Endothelial cell (in vitro differentiated cells): ENCODE data around the gene PRR11. TPM values are rescaled to one million over a fixed set of nuclear protein-coding genes. Genes with fewer than 3 reads are reported as not detected.
"Not testable (repeated sequence)": the region's sequence is repeated elsewhere in the genome, so short reads cannot be mapped to it uniquely, and the experiment has no call there.

Source experiments
- DNase-seq: peaks from one replicate; pipeline ENCODE4 v3.0.0; 2021; ENCODE audit warnings: low spot score
- H3K27ac Mint-ChIP-seq: one replicate; pipeline ENCODE4 v1.8.0; 2021; ENCODE audit warnings: mixed read lengths, inconsistent platforms; ENCODE audit not compliant: unreplicated experiment
- H3K27me3 Mint-ChIP-seq: one replicate; pipeline ENCODE4 v1.8.0; 2021; ENCODE audit warnings: mild to moderate bottlenecking, moderate library complexity, mixed read lengths, inconsistent platforms; ENCODE audit not compliant: unreplicated experiment
- H3K36me3 Mint-ChIP-seq: one replicate; pipeline ENCODE4 v1.8.0; 2021; ENCODE audit warnings: mild to moderate bottlenecking, low read depth, mixed read lengths, inconsistent platforms; ENCODE audit not compliant: unreplicated experiment
- H3K4me1 Mint-ChIP-seq: one replicate; pipeline ENCODE4 v1.8.0; 2021; ENCODE audit warnings: mild to moderate bottlenecking, mixed read lengths, inconsistent platforms; ENCODE audit not compliant: unreplicated experiment
- H3K4me3 Mint-ChIP-seq: one replicate; pipeline ENCODE4 v1.8.0; 2021; ENCODE audit warnings: mild to moderate bottlenecking, mixed read lengths, inconsistent platforms; ENCODE audit not compliant: unreplicated experiment
- H3K9me3 Mint-ChIP-seq: one replicate; pipeline ENCODE4 v1.8.0; 2021; ENCODE audit warnings: mixed read lengths, inconsistent platforms; ENCODE audit not compliant: unreplicated experiment
- total RNA-seq: library from RNA; stranded (reverse); fragmentation: NEBNext Ultra II Directional; extraction: Animal tissue kit (Norgen Biotek cat#: 25700); gene quantifications from one replicate; pipeline ENCODE4 v1.2.1, GENCODE V29; 2021; ENCODE audit not compliant: unreplicated experiment
- TF ChIP-seq, protein P1 (sequence below): fragments of 200-600 bp; sonication (generic); IDR thresholded peaks from one replicate; pipeline ENCODE4 v1.5.0; 2021; ENCODE audit warnings: antibody characterized with exemption; ENCODE audit not compliant: unreplicated experiment

Gene PRR11
- total RNA-seq, 1 donor from 2014 or later, result 16.0 TPM

DNA sequence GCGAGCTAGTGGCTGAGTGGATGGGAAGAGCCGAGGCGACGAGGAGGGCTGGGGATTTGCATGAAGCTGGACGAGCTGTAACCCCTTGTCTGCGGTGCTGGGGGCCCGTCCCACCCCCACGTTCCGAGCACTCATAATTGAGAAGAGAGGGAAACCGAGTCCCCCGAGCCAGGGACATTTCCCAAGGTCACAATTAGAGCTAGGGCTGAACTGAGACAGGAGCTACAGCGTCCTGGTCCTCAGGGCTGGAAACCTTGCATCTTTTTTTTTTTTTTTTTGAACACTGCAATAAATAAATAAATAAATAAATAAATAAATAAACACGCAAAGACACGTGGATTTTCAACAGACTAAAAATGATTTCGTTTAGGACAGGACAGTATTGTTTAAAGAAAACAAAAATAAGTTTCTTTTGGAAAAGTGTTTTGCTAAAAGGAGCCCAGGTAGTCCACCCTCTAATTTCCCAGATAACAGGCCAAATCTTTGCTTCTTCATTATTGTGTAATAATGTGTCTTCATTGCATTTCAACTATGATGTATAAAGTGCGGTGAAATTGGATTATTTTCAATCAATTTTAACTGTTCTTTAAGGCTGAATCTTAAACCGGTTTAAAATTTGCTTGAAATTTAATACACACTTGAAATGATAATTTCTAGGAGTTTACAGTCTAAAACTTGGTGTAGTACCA, 65.8 kb downstream of the PRR11 start:
- peak overlapping the region; percentile 99 for H3K4me3 Mint-ChIP-seq
- H3K9me3 Mint-ChIP-seq, result no peaks in the 10 kb centered on the region
- no peak overlapping the region for H3K27ac Mint-ChIP-seq
- H3K36me3 Mint-ChIP-seq, result no peaks in the 10 kb centered on the region
- peaks cover 10% of the 10 kb centered on the region for H3K4me1 Mint-ChIP-seq
- DNase-seq, result no peak
- no peaks in the 10 kb centered on the region for H3K27me3 Mint-ChIP-seq
- TF ChIP-seq, protein P1, sequence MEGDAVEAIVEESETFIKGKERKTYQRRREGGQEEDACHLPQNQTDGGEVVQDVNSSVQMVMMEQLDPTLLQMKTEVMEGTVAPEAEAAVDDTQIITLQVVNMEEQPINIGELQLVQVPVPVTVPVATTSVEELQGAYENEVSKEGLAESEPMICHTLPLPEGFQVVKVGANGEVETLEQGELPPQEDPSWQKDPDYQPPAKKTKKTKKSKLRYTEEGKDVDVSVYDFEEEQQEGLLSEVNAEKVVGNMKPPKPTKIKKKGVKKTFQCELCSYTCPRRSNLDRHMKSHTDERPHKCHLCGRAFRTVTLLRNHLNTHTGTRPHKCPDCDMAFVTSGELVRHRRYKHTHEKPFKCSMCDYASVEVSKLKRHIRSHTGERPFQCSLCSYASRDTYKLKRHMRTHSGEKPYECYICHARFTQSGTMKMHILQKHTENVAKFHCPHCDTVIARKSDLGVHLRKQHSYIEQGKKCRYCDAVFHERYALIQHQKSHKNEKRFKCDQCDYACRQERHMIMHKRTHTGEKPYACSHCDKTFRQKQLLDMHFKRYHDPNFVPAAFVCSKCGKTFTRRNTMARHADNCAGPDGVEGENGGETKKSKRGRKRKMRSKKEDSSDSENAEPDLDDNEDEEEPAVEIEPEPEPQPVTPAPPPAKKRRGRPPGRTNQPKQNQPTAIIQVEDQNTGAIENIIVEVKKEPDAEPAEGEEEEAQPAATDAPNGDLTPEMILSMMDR, result no peak

DNA sequence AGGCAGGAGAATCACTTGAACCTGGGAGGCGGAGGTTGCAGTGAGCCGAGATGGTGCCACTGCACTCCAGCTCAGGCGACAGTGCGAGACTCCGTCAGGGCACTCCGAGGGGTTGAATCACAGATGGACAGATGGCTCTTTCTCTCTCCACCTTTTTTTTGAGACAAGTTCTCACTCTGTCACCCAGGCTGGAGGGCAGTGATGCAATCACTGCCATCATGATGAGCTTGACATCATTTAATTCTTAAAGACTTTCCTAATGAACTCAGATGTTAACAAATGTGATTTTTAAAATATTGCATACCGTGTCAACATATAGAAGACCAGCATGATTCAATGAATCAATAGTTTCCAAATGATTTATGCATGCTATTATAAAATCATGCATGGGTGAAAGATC, 68.3 kb downstream of the PRR11 start:
- peaks cover 10% of the 10 kb centered on the region for H3K4me1 Mint-ChIP-seq
- no peaks in the 10 kb centered on the region for H3K9me3 Mint-ChIP-seq
- H3K27ac Mint-ChIP-seq, result no peak overlapping the region
- DNase-seq, result no peak
- no peaks in the 10 kb centered on the region for H3K36me3 Mint-ChIP-seq
- no peak overlapping the region for H3K4me3 Mint-ChIP-seq
- TF ChIP-seq, protein P1, result no peak
- H3K27me3 Mint-ChIP-seq, result no peaks in the 10 kb centered on the region

DNA sequence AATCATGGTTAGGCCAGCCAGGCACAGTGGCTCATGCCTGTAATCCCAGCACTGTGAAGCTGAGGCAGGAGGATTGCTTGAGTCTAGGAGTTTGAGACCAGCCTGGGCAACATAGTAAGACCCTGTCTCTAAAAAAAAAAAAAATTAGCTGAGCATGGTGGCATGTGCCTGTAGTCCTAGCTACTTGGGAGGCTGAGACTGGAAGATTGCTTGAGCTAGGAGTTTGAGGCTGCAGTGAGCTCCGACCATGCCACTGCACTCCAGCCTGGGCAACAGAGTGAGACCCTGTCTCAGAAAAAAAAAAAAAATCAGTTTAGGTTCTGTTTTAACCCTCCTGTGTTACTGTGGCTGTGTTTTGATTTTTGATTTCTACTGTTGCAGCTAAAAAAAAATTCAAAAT, 73.0 kb downstream of the PRR11 start:
- not testable (repeated sequence) for H3K27me3 Mint-ChIP-seq

DNA sequence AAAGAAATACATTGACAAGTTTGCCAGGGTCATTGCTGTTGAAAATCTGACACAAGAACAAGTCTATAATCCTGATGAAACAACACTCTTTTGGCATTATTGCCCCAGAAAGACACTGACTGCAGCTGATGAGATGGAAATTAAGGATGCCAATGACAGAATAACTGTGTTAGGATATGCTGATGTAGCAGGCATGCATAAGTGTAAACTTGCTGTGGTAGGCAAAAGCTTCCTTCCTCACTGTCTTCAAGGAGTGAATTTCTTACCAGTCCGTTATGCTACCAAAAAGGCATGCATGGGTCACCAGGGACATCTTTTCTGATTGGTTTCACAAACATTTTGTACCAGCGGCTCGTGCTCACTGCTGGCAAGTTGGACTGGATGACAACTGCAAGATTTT, 75.2 kb downstream of the PRR11 start:
- Mint-ChIP-seq H3K27me3 (no peaks in the 10 kb centered on the region), H3K36me3 (no peaks in the 10 kb centered on the region), H3K27ac (no peak overlapping the region), H3K9me3 (no peaks in the 10 kb centered on the region), H3K4me3 (no peak overlapping the region), H3K4me1 (no peaks in the 10 kb centered on the region)
- TF ChIP-seq, protein P1, result no peak
- no peak for DNase-seq

More for the DNA sequence above, 73.0 kb downstream of the PRR11 start:
- not testable (repeated sequence) for H3K27ac Mint-ChIP-seq, H3K4me3 Mint-ChIP-seq, H3K36me3 Mint-ChIP-seq, H3K4me1 Mint-ChIP-seq, DNase-seq, H3K9me3 Mint-ChIP-seq

DNA sequence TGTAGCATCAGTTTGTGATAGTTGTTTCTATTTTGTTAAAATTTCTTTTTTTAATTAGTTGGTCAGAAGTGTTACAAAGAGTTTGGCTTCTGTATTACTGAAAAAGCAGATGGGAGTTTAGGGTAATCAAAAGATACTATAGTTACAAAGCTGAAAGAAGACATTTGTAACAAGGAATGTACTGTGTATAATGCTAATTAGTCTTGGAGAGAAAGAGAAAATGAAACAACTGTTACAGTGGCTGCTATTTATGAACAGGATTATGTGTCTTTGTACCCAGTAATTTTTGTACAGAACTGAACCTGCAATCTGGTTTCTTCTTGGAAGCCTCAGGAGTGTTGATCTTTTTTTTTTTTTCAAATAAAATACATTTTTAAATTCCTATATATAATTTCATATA, 79.1 kb downstream of the PRR11 start:
- no peak for DNase-seq
- Mint-ChIP-seq H3K36me3 (no peaks in the 10 kb centered on the region), H3K4me1 (no peaks in the 10 kb centered on the region), H3K9me3 (no peaks in the 10 kb centered on the region), H3K27ac (no peak overlapping the region), H3K27me3 (no peaks in the 10 kb centered on the region), H3K4me3 (no peak overlapping the region)
- TF ChIP-seq, protein P1, result no peak
